ACC112 (cell line): ENCODE measurements around the gene MYO7A.

Experiments used
- H2AFZ ChIP-seq: fragments of 200-600 bp; sonication (generic); one replicate; pipeline ENCODE4 v1.6.0; 2017; ENCODE audit warnings: antibody characterized with exemption, low read length; ENCODE audit not compliant: unreplicated experiment
- H3K27ac ChIP-seq: fragments of 200-600 bp; sonication (generic); 2 replicates; pipeline ENCODE4 v1.5.1; 2014; ENCODE audit warnings: low read depth, mild to moderate bottlenecking, antibody characterized with exemption, low read length, moderate library complexity
- H3K27me3 ChIP-seq: fragments of 200-600 bp; sonication (generic); 2 replicates; pipeline ENCODE4 v1.6.1; 2014; ENCODE audit warnings: mild to moderate bottlenecking, antibody characterized with exemption, low read length, moderate library complexity, mixed read lengths; ENCODE audit not compliant: insufficient read depth
- H3K36me3 ChIP-seq: fragments of 200-600 bp; sonication (generic); 2 replicates; pipeline ENCODE4 v1.6.1; 2016; ENCODE audit warnings: mild to moderate bottlenecking, antibody characterized with exemption, low read length, moderate library complexity, mixed read lengths; ENCODE audit not compliant: insufficient read depth
- H3K4me1 ChIP-seq: fragments of 200-600 bp; sonication (generic); one replicate; pipeline ENCODE4 v1.6.1; 2016; ENCODE audit warnings: low read length, mixed read lengths; ENCODE audit not compliant: insufficient read depth, unreplicated experiment, control insufficient read depth
- H3K4me3 ChIP-seq: fragments of 200-600 bp; sonication (generic); 2 replicates; pipeline ENCODE4 v1.5.1; 2014; ENCODE audit warnings: mild to moderate bottlenecking, low read depth, low read length
- H3K79me2 ChIP-seq: fragments of 200-600 bp; sonication (generic); one replicate; pipeline ENCODE4 v1.6.0; 2016; ENCODE audit warnings: low read length; ENCODE audit not compliant: control insufficient read depth, unreplicated experiment, insufficient read depth

Gene MYO7A

GRCh38 chr11:77129842-77130756 is 2.1 kb downstream of the MYO7A start:
- no peak overlapping the region for H2AFZ ChIP-seq
- H3K4me1 ChIP-seq = peaks cover 3% of the 10 kb centered on the region
- no peaks in the 10 kb centered on the region for H3K27me3 ChIP-seq
- H3K4me3 ChIP-seq = no peak overlapping the region
- no peaks in the 10 kb centered on the region for H3K79me2 ChIP-seq
- no peaks in the 10 kb centered on the region for H3K36me3 ChIP-seq
- no peak overlapping the region for H3K27ac ChIP-seq

GRCh38 chr11:77130763-77131513 is 2.9 kb downstream of the MYO7A start:
- H3K27ac ChIP-seq = no peak overlapping the region
- H3K4me3 ChIP-seq = no peak overlapping the region
- peaks cover 7% of the 10 kb centered on the region for H3K4me1 ChIP-seq

GRCh38 chr11:77131560-77131959 is 3.5 kb downstream of the MYO7A start:
- H3K79me2 ChIP-seq = no peaks in the 10 kb centered on the region
- peaks cover 12% of the 10 kb centered on the region for H3K4me1 ChIP-seq
- no peak overlapping the region for H3K4me3 ChIP-seq
- H3K27me3 ChIP-seq = no peaks in the 10 kb centered on the region
- H3K27ac ChIP-seq = no peak overlapping the region
- no peak overlapping the region for H2AFZ ChIP-seq
- H3K36me3 ChIP-seq = no peaks in the 10 kb centered on the region

More at GRCh38 chr11:77130763-77131513, 2.9 kb downstream of the MYO7A start:
- Histone ChIP-seq H2AFZ (no peak overlapping the region), H3K79me2 (no peaks in the 10 kb centered on the region), H3K36me3 (no peaks in the 10 kb centered on the region), H3K27me3 (no peaks in the 10 kb centered on the region)

GRCh38 chr11:77135069-77135468 is 7.0 kb downstream of the MYO7A start:
- Histone ChIP-seq H3K27ac (no peak overlapping the region), H3K4me1 (peaks cover 14% of the 10 kb centered on the region), H3K36me3 (no peaks in the 10 kb centered on the region), H3K4me3 (no peak overlapping the region), H3K79me2 (no peaks in the 10 kb centered on the region), H3K27me3 (no peaks in the 10 kb centered on the region), H2AFZ (no peak overlapping the region)

GRCh38 chr11:77136074-77136473 is 8.0 kb downstream of the MYO7A start:
- H3K4me1 ChIP-seq = peaks cover 23% of the 10 kb centered on the region
- H3K79me2 ChIP-seq = no peaks in the 10 kb centered on the region
- H3K36me3 ChIP-seq = no peaks in the 10 kb centered on the region
- H2AFZ ChIP-seq = peak overlapping the region; percentile 13
- no peak overlapping the region for H3K4me3 ChIP-seq
- no peak overlapping the region for H3K27ac ChIP-seq
- no peaks in the 10 kb centered on the region for H3K27me3 ChIP-seq

- Histone ChIP-seq H3K27me3 (no peaks in the 10 kb centered on the region), H3K4me3 (no peak overlapping the region), H3K4me1 (peaks cover 23% of the 10 kb centered on the region), H3K27ac (no peak overlapping the region), H2AFZ (no peak overlapping the region), H3K79me2 (no peaks in the 10 kb centered on the region), H3K36me3 (no peaks in the 10 kb centered on the region)
These were observed 8.9 kb downstream of the MYO7A start for GRCh38 chr11:77136784-77137420.

GRCh38 chr11:77137421-77137820 is 9.4 kb downstream of the MYO7A start:
- Histone ChIP-seq H3K79me2 (no peaks in the 10 kb centered on the region), H3K27me3 (no peaks in the 10 kb centered on the region), H2AFZ (no peak overlapping the region), H3K4me3 (no peak overlapping the region), H3K36me3 (no peaks in the 10 kb centered on the region), H3K4me1 (peaks cover 23% of the 10 kb centered on the region), H3K27ac (no peak overlapping the region)

GRCh38 chr11:77138106-77138649 is 10.1 kb downstream of the MYO7A start:
- no peak overlapping the region for H2AFZ ChIP-seq
- H3K27me3 ChIP-seq = no peaks in the 10 kb centered on the region
- H3K79me2 ChIP-seq = no peaks in the 10 kb centered on the region
- peaks cover 23% of the 10 kb centered on the region for H3K4me1 ChIP-seq
- no peaks in the 10 kb centered on the region for H3K36me3 ChIP-seq
- H3K27ac ChIP-seq = no peak overlapping the region
- no peak overlapping the region for H3K4me3 ChIP-seq

GRCh38 chr11:77139201-77139600 is 11.2 kb downstream of the MYO7A start:
- no peak overlapping the region for H3K4me3 ChIP-seq
- no peaks in the 10 kb centered on the region for H3K27me3 ChIP-seq
- H3K79me2 ChIP-seq = no peaks in the 10 kb centered on the region
- H3K36me3 ChIP-seq = no peaks in the 10 kb centered on the region
- H3K27ac ChIP-seq = no peak overlapping the region
- no peak overlapping the region for H2AFZ ChIP-seq
- peaks cover 23% of the 10 kb centered on the region for H3K4me1 ChIP-seq

- Histone ChIP-seq H3K79me2 (no peaks in the 10 kb centered on the region), H2AFZ (peak overlapping the region; percentile 23), H3K4me3 (no peak overlapping the region), H3K27me3 (no peaks in the 10 kb centered on the region), H3K36me3 (no peaks in the 10 kb centered on the region), H3K4me1 (peaks cover 23% of the 10 kb centered on the region), H3K27ac (peak overlapping the region; percentile 28; the same call in 1 of the 2 replicates)
These were observed 12.3 kb downstream of the MYO7A start for GRCh38 chr11:77140231-77140851.
